ENCODE data around the gene DGKD.

DNA sequence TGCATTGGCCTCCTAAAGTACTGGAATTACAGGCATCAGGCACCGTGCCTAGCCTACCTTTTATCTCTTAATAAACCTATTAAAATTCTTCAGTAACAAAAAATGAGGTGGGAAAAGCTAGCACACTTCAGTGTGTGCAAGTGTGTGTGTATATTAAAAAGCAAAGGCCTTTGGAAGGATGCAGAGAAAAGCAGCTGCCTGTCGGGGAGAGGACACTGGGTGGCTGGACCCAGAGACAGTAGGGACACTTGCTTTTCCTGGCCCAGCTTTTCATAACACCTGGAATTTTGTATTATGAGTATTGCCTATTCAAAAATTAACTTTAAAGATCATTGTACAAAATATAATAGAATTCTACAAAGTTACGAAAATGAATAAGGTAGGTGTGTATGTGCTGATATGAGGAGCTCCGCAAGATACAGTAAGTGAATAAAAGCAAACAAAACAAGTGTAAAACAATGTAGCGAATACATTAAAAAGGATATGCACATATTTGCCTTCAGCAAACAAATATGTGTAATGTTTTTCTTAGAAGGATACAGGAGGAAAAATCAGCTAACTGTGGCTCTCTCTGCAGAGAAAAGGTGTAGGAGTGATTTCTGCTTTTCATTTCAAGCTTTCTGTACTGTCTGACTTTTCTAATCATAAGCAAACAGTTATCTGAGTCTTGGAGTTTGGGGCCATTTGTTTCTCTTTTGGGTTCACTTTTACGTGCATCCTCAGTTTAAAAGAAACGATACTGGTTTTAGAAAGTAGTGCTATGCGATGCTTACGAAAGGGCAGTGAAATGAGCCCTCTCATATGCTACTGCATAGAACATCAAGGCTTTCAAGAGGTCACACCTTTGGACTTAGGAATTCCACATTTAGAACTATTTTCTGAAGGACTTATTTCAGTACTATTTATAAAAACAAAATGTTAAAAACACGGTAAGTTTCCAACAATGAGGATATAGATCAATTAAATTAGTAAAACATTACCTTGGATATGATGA lies 141.5 kb downstream of the DGKD start:
- TF ChIP-seq XRCC3 (IDR thresholded peaks at IDR 0.05) (no peak), CREB1 (IDR thresholded peaks at IDR 0.05) (no peak), CREB1 (CRISPR knock-in tag; IDR thresholded peaks at IDR 0.05) (no peak), MAFG (tag; conservative IDR thresholded peaks at IDR 0.05) (no peak), EHMT2 (IDR thresholded peaks at IDR 0.05) (no peak), EGR1 (conservative IDR thresholded peaks at IDR 0.05) (no peak), POLR3G (IDR thresholded peaks at IDR 0.05; ENCODE audit: extremely low read depth, insufficient read length, insufficient replicate concordance) (no peak), EWSR1 (IDR thresholded peaks at IDR 0.05; ENCODE audit: borderline replicate concordance, low read depth, partially characterized antibody) (no peak), TCFL5 (CRISPR knock-in tag; conservative IDR thresholded peaks at IDR 0.05) (no peak), CBX5 (IDR thresholded peaks at IDR 0.05; ENCODE audit: borderline replicate concordance, low read depth) (no peak), FOS (IDR thresholded peaks at IDR 0.05; ENCODE audit: extremely low read depth, insufficient read length) (no peak)
- TF ChIP-seq, protein P1, sequence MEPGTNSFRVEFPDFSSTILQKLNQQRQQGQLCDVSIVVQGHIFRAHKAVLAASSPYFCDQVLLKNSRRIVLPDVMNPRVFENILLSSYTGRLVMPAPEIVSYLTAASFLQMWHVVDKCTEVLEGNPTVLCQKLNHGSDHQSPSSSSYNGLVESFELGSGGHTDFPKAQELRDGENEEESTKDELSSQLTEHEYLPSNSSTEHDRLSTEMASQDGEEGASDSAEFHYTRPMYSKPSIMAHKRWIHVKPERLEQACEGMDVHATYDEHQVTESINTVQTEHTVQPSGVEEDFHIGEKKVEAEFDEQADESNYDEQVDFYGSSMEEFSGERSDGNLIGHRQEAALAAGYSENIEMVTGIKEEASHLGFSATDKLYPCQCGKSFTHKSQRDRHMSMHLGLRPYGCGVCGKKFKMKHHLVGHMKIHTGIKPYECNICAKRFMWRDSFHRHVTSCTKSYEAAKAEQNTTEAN (CRISPR knock-in tag; IDR thresholded peaks at IDR 0.05): no peak
- TF ChIP-seq, protein P2, sequence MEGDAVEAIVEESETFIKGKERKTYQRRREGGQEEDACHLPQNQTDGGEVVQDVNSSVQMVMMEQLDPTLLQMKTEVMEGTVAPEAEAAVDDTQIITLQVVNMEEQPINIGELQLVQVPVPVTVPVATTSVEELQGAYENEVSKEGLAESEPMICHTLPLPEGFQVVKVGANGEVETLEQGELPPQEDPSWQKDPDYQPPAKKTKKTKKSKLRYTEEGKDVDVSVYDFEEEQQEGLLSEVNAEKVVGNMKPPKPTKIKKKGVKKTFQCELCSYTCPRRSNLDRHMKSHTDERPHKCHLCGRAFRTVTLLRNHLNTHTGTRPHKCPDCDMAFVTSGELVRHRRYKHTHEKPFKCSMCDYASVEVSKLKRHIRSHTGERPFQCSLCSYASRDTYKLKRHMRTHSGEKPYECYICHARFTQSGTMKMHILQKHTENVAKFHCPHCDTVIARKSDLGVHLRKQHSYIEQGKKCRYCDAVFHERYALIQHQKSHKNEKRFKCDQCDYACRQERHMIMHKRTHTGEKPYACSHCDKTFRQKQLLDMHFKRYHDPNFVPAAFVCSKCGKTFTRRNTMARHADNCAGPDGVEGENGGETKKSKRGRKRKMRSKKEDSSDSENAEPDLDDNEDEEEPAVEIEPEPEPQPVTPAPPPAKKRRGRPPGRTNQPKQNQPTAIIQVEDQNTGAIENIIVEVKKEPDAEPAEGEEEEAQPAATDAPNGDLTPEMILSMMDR (IDR thresholded peaks at IDR 0.05 in 2 of 3, conservative IDR thresholded peaks at IDR 0.05 in 1 of 3; ENCODE audit: insufficient read depth in 2 of 3, low read depth in 1 of 3, low read length in 3 of 3): no peak
- TF ChIP-seq, protein P3, sequence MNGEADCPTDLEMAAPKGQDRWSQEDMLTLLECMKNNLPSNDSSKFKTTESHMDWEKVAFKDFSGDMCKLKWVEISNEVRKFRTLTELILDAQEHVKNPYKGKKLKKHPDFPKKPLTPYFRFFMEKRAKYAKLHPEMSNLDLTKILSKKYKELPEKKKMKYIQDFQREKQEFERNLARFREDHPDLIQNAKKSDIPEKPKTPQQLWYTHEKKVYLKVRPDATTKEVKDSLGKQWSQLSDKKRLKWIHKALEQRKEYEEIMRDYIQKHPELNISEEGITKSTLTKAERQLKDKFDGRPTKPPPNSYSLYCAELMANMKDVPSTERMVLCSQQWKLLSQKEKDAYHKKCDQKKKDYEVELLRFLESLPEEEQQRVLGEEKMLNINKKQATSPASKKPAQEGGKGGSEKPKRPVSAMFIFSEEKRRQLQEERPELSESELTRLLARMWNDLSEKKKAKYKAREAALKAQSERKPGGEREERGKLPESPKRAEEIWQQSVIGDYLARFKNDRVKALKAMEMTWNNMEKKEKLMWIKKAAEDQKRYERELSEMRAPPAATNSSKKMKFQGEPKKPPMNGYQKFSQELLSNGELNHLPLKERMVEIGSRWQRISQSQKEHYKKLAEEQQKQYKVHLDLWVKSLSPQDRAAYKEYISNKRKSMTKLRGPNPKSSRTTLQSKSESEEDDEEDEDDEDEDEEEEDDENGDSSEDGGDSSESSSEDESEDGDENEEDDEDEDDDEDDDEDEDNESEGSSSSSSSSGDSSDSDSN (IDR thresholded peaks at IDR 0.05; ENCODE audit: borderline replicate concordance in 1 of 2, low read depth in 2 of 2, low read length in 2 of 2): no peak
